H1 (cell line): Measurements from ENCODE around the gene SERPINH1. TPM values are rescaled to one million over a fixed set of nuclear protein-coding genes. Genes with fewer than 3 reads are reported as not detected.

Source experiments
- CTCF ChIA-PET: fragments of 300-600 bp; sonication (Branson Sonifier 250); formaldehyde crosslinking; loops from one replicate; lab custom pipeline; 2021; ENCODE audit not compliant: partially characterized antibody; lab: Charles Lee
- POLR2A ChIA-PET: fragments of 300-600 bp; sonication (Branson Sonifier 250); formaldehyde crosslinking; loops from one replicate; lab custom pipeline; 2021; ENCODE audit warnings: inconsistent platforms; ENCODE audit not compliant: partially characterized antibody; lab: Charles Lee
- DNase-seq, 2 experiments: peaks; one replicate each; pipeline versions ENCODE4 v3.0.0 to v3.0.0-alpha.2; 2010 to 2022; ENCODE audit warnings: low spot score in 2 of 2, low read depth in 1 of 2, mixed read lengths in 1 of 2
- FAIRE-seq: peaks from 2 replicates; lab custom pipeline; 2011; peaks lifted over from hg19 to GRCh38; lab: Jason Lieb, UNC
- H2AFZ ChIP-seq: 2 replicates; pipeline ENCODE4 v1.8.1; 2012; ENCODE audit warnings: low read length, inconsistent platforms
- H2AK5ac ChIP-seq: 2 replicates; pipeline ENCODE4 v1.6.1; 2013; ENCODE audit warnings: low read depth, low read length
- H2BK120ac ChIP-seq: replicated peaks from 2 replicates; pipeline ENCODE3; 2013; ENCODE audit warnings: low read depth, low read length, inconsistent platforms
- H2BK12ac ChIP-seq: 2 replicates; pipeline ENCODE4 v1.6.1; 2013; ENCODE audit warnings: low read depth, low read length
- H2BK15ac ChIP-seq: 2 replicates; pipeline ENCODE4 v1.6.1; 2013; ENCODE audit warnings: low read length
- H2BK20ac ChIP-seq: 2 replicates; pipeline ENCODE4 v1.6.1; 2013; ENCODE audit warnings: low read length
- H2BK5ac ChIP-seq: 2 replicates; pipeline ENCODE4 v1.6.1; 2013; ENCODE audit warnings: low read depth, low read length
- H3K14ac ChIP-seq: 2 replicates; pipeline ENCODE4 v1.6.1; 2013; ENCODE audit warnings: inconsistent platforms; ENCODE audit not compliant: insufficient read length
- H3K18ac ChIP-seq: 2 replicates; pipeline ENCODE4 v1.6.1; 2013; ENCODE audit warnings: low read length; ENCODE audit errors: extremely low read depth
- H3K23ac ChIP-seq: 2 replicates; pipeline ENCODE4 v1.6.1; 2013; ENCODE audit warnings: inconsistent platforms; ENCODE audit not compliant: insufficient read length
- H3K23me2 ChIP-seq: 2 replicates; pipeline ENCODE4 v1.6.1; 2013; ENCODE audit warnings: low read depth, low read length
- H3K27ac ChIP-seq: 2 replicates; pipeline ENCODE4 v1.6.1; 2011; ENCODE audit warnings: low read depth, low read length, inconsistent platforms
- H3K27me3 ChIP-seq, 4 experiments: replicated peaks in 1 of 4; 1 replicate in 1 of 4; 2 replicates in 3 of 4; pipeline versions ENCODE4 v1.6.1 to v1.8.1; 2011 to 2013; ENCODE audit warnings: low read length in 3 of 4, mild to moderate bottlenecking in 3 of 4, inconsistent platforms in 2 of 4, mixed read lengths in 2 of 4, moderate library complexity in 1 of 4; ENCODE audit not compliant: control insufficient read depth in 3 of 4, insufficient read depth in 3 of 4; ENCODE audit errors: extremely low read depth in 1 of 4
- H3K36me3 ChIP-seq, 4 experiments: 2 replicates each; pipeline versions ENCODE4 v1.6.1 to v1.8.1; 2011 to 2013; ENCODE audit warnings: mild to moderate bottlenecking in 4 of 4, low read length in 3 of 4, moderate library complexity in 2 of 4, control low read depth in 1 of 4, inconsistent platforms in 1 of 4; ENCODE audit not compliant: insufficient read depth in 4 of 4, control insufficient read depth in 2 of 4
- H3K4ac ChIP-seq: replicated peaks from 2 replicates; pipeline ENCODE3; 2013; ENCODE audit warnings: low read length, low read depth, mixed read lengths, inconsistent platforms; ENCODE audit not compliant: insufficient read length
- H3K4me1 ChIP-seq, 4 experiments: replicated peaks in 1 of 4; 1 replicate in 1 of 4; 2 replicates in 3 of 4; pipeline versions ENCODE4 v1.6.1 to v1.8.1; 2011 to 2013; ENCODE audit warnings: low read length in 3 of 4, inconsistent platforms in 2 of 4, mixed read lengths in 1 of 4; ENCODE audit not compliant: insufficient read depth in 4 of 4, control insufficient read depth in 3 of 4
- H3K4me2 ChIP-seq, 2 experiments: 2 replicates each; pipeline versions ENCODE4 v1.6.1 to v1.8.1; 2011 to 2013; ENCODE audit warnings: low read depth in 2 of 2, low read length in 2 of 2, control low read depth in 1 of 2, inconsistent platforms in 1 of 2, mild to moderate bottlenecking in 1 of 2; ENCODE audit not compliant: insufficient read depth in 1 of 2
- H3K4me3 ChIP-seq, 4 experiments: fragments of 200-600, 300-600 bp in 1 of 4; sonication (generic), shearing (Covaris generic), sonication (Bioruptor Twin) in 1 of 4; 2 replicates each; pipeline versions ENCODE4 v1.5.1 to v1.8.1; 2011 to 2016; ENCODE audit warnings: low read length in 4 of 4, low read depth in 3 of 4, control low read depth in 2 of 4, inconsistent platforms in 2 of 4, mild to moderate bottlenecking in 2 of 4, mixed read lengths in 1 of 4, moderate library complexity in 1 of 4; ENCODE audit not compliant: insufficient read depth in 2 of 4; ENCODE audit errors: extremely low read depth in 1 of 4
- H3K56ac ChIP-seq: replicated peaks from 2 replicates; pipeline ENCODE3; 2013; ENCODE audit warnings: low read depth, mild to moderate bottlenecking, mixed read lengths, low read length, inconsistent platforms; ENCODE audit not compliant: insufficient read length
- H3K79me1 ChIP-seq: 2 replicates; pipeline ENCODE4 v1.6.1; 2013; ENCODE audit warnings: low read depth, low read length, control low read depth
- H3K79me2 ChIP-seq, 2 experiments: 2 replicates each; pipeline versions ENCODE4 v1.6.1 to v1.8.1; 2012 to 2013; ENCODE audit warnings: low read length in 2 of 2, mild to moderate bottlenecking in 2 of 2, inconsistent platforms in 1 of 2; ENCODE audit not compliant: insufficient read depth in 2 of 2, control insufficient read depth in 1 of 2
- H3K9ac ChIP-seq, 4 experiments: replicated peaks in 1 of 4; 1 replicate in 1 of 4; 2 replicates in 3 of 4; pipeline versions ENCODE4 v1.6.1 to v1.8.1; 2011 to 2013; ENCODE audit warnings: low read depth in 3 of 4, low read length in 3 of 4, control low read depth in 2 of 4, mild to moderate bottlenecking in 2 of 4, moderate library complexity in 2 of 4, inconsistent platforms in 1 of 4; ENCODE audit errors: extremely low read depth in 1 of 4
- H3K9me3 ChIP-seq, 2 experiments: 2 replicates each; pipeline versions ENCODE4 v1.6.1 to v1.8.1; 2012 to 2013; ENCODE audit warnings: mild to moderate bottlenecking in 2 of 2, moderate library complexity in 2 of 2, control low read depth in 1 of 2, inconsistent platforms in 1 of 2, low read depth in 1 of 2, low read length in 1 of 2, mixed read lengths in 1 of 2; ENCODE audit not compliant: insufficient read depth in 2 of 2
- H4K20me1 ChIP-seq, 2 experiments: replicated peaks in 1 of 2; 2 replicates each; pipeline versions ENCODE3 to v1.8.1; 2011 to 2013; ENCODE audit warnings: inconsistent platforms in 2 of 2, low read length in 2 of 2, mild to moderate bottlenecking in 1 of 2; ENCODE audit not compliant: insufficient read depth in 2 of 2, control insufficient read depth in 1 of 2
- H4K5ac ChIP-seq: 2 replicates; pipeline ENCODE4 v1.6.1; 2013; ENCODE audit warnings: low read length, low read depth, mixed read lengths, inconsistent platforms; ENCODE audit not compliant: insufficient read length
- H4K8ac ChIP-seq: 2 replicates; pipeline ENCODE4 v1.8.0; 2013; ENCODE audit warnings: mild to moderate bottlenecking, moderate library complexity, low read length, inconsistent platforms; ENCODE audit not compliant: insufficient read depth; ENCODE audit errors: extremely low read depth
- H4K91ac ChIP-seq: replicated peaks from 2 replicates; pipeline ENCODE3; 2013; ENCODE audit warnings: low read length, mixed read lengths, inconsistent platforms; ENCODE audit not compliant: insufficient read length
- KDM4A ChIP-seq: IDR thresholded peaks from one replicate; pipeline ENCODE4 v1.7.1; 2012; ENCODE audit warnings: low read depth, mild to moderate bottlenecking, moderate library complexity, low read length, inconsistent platforms; ENCODE audit not compliant: severe bottlenecking
- TAF1 ChIP-seq: IDR thresholded peaks from 2 replicates; pipeline ENCODE4 v1.6.1; 2011; ENCODE audit warnings: mild to moderate bottlenecking, low read depth, low read length
- TBP ChIP-seq: IDR thresholded peaks from 2 replicates; pipeline ENCODE4 v1.6.1; 2011; ENCODE audit warnings: low read depth, low read length, improper control_type of control experiment
- ZNF274 ChIP-seq: IDR thresholded peaks from 2 replicates; pipeline ENCODE4 v1.7.0; 2012; ENCODE audit warnings: low read length, borderline replicate concordance; ENCODE audit errors: extremely low read depth
- WGBS, 2 experiments: shearing (Covaris generic) in 1 of 2; methylation state at CpG; one replicate each; pipeline versions ENCODE4 v1.1.6 to v1.1.7; 2013 to 2015; ENCODE audit warnings: low lambda C conversion rate in 2 of 2, mixed read lengths in 2 of 2, inconsistent platforms in 1 of 2, low coverage in 1 of 2, missing lambda C conversion rate in 1 of 2; ENCODE audit not compliant: insufficient replicate concordance in 2 of 2, insufficient coverage in 1 of 2, insufficient read length in 1 of 2; ENCODE audit errors: extremely low coverage in 1 of 2, missing lambda C conversion rate in 1 of 2; 5-methylcytosine and 5-hydroxymethylcytosine counted together
- polyA plus RNA-seq, 7 experiments: library from polyadenylated mRNA; depleted of rRNA in 3 of 7; stranded (reverse) in 5 of 7; unstranded in 2 of 7; fragments of >200 nt in 5 of 7; fragments of 200-250 nt in 2 of 7; gene quantifications; 1 replicate in 5 of 7; 2 replicates in 1 of 7; 4 replicates in 1 of 7; pipeline versions ENCODE4 v1.2.1 to v1.2.3, GENCODE V29; 2011 to 2013; ENCODE audit warnings: missing spikeins in 2 of 7, mixed read lengths in 2 of 7
- total RNA-seq: library from RNA; stranded (reverse); fragmentation: NEBNext Ultra II Directional; extraction: Animal tissue kit (Norgen Biotek cat#: 25700); gene quantifications from 2 replicates; pipeline ENCODE4 v1.2.1, GENCODE V29; 2021

SERPINH1 gene
- total and polyA plus RNA-seq, 2 of the 8 experiments (the other 6 are each of a cell fraction or from before 2014, with no cell fraction given): 420 to 621 TPM

GRCh38 chr11:75579841-75580240, 17.8 kb downstream of the SERPINH1 start:
- no peak overlapping the region for H2BK5ac ChIP-seq
- H2AK5ac ChIP-seq: no peak overlapping the region
- H4K91ac ChIP-seq: no peak overlapping the region
- no peak overlapping the region for H3K23ac ChIP-seq
- no peak overlapping the region for H3K18ac ChIP-seq
- H3K4ac ChIP-seq: no peak overlapping the region
- no peak overlapping the region for H3K9ac ChIP-seq
- no peaks in the 10 kb centered on the region for H3K79me2 ChIP-seq
- H2BK15ac ChIP-seq: no peak overlapping the region
- no peak overlapping the region for H2BK20ac ChIP-seq
- H3K56ac ChIP-seq: no peak overlapping the region
- no peaks in the 10 kb centered on the region; the same call in 1 of the 2 replicates for H3K79me1 ChIP-seq
- no peak for TF ChIP-seq TBP
- no peak for TF ChIP-seq TAF1
- no peak for TF ChIP-seq KDM4A
- no peak for TF ChIP-seq ZNF274
- TF ChIP-seq, all 59 proteins: peak for 0
- Histone ChIP-seq H4K5ac (no peak overlapping the region), H2AFZ (no peak overlapping the region), H2BK12ac (no peak overlapping the region), H3K4me1 (peaks cover 2 to 20% (median 15%) of the 10 kb centered on the region in 4 experiments), H3K27me3 (no peaks in the 10 kb centered on the region), H3K9me3 (no peaks in the 10 kb centered on the region), H3K14ac (no peak overlapping the region), H3K27ac (no peak overlapping the region), H3K36me3 (no peaks in the 10 kb centered on the region), H3K4me2 (no peak overlapping the region), H4K20me1 (peaks cover 0 to 2% of the 10 kb centered on the region in 2 experiments), H2BK120ac (no peak overlapping the region), H3K4me3 (no peak overlapping the region), H3K23me2 (peaks cover 3% of the 10 kb centered on the region; the same call in 1 of the 2 replicates), H4K8ac (no peak overlapping the region)
- no peak for DNase-seq
- ChIA-PET POLR2A (interaction anchor here (0.9 to 35.1 kb wide), 2 partner anchors 17 to 52 kb away, joined by 3 to 1120 read pairs; partner anchors contain the start of gene SERPINH1), CTCF (interaction anchor here (1.8 kb wide), 1 partner anchor 11 kb away, joined by 6 read pairs; no protein-coding TSS in a partner anchor)
- 86% methylated on average over 1 of the region's 1 CpG; no CpG with 5 or more reads in 1 of the 2 experiments for WGBS, 2 experiments
- FAIRE-seq: no peak
